Muscle layer of duodenum (tissue), 2 donors: ENCODE results near the gene RBL2.

Experiments
- H3K27ac ChIP-seq: one replicate; pipeline ENCODE4 v1.7.0; 2013; ENCODE audit warnings: mild to moderate bottlenecking, low read length
- H3K27me3 ChIP-seq: one replicate; pipeline ENCODE4 v1.7.0; 2013; ENCODE audit warnings: low read depth, mild to moderate bottlenecking, control low read depth, low read length
- H3K36me3 ChIP-seq, 2 donors: one replicate each; pipeline ENCODE4 v1.7.0; 2013; ENCODE audit warnings: low read length in 2 of 2, control low read depth in 1 of 2, mild to moderate bottlenecking in 1 of 2; ENCODE audit not compliant: insufficient read depth in 2 of 2, control insufficient read depth in 1 of 2
- H3K4me1 ChIP-seq, 2 donors: one replicate each; pipeline ENCODE4 v1.7.0; 2013; ENCODE audit warnings: low read length in 2 of 2, mild to moderate bottlenecking in 2 of 2, control low read depth in 1 of 2, moderate library complexity in 1 of 2; ENCODE audit not compliant: insufficient read depth in 2 of 2, control insufficient read depth in 1 of 2
- H3K4me3 ChIP-seq, 2 donors: one replicate each; pipeline ENCODE4 v1.7.0; 2013; ENCODE audit warnings: low read length in 2 of 2, low read depth in 1 of 2, mild to moderate bottlenecking in 1 of 2
- H3K9me3 ChIP-seq, 2 donors: one replicate each; pipeline ENCODE4 v1.7.0; 2013; ENCODE audit warnings: low read length in 2 of 2, control low read depth in 1 of 2, mild to moderate bottlenecking in 1 of 2; ENCODE audit not compliant: control insufficient read depth in 1 of 2
- donor health status: healthy.

RBL2 gene

GRCh38 chr16:53428681-53429080, 5.6 kb upstream of the RBL2 start:
- no peak overlapping the region for H3K27ac ChIP-seq
- H3K4me3 ChIP-seq = no peak overlapping the region
- no peaks in the 10 kb centered on the region for H3K4me1 ChIP-seq
- no peaks in the 10 kb centered on the region for H3K27me3 ChIP-seq
- H3K9me3 ChIP-seq = no peaks in the 10 kb centered on the region
- H3K36me3 ChIP-seq = no peaks in the 10 kb centered on the region

- no peak overlapping the region for H3K27ac ChIP-seq
- no peak overlapping the region for H3K4me3 ChIP-seq
- H3K36me3 ChIP-seq = no peaks in the 10 kb centered on the region
- no peaks in the 10 kb centered on the region for H3K4me1 ChIP-seq
- no peaks in the 10 kb centered on the region for H3K9me3 ChIP-seq
- no peaks in the 10 kb centered on the region for H3K27me3 ChIP-seq
These were observed 4.9 kb upstream of the RBL2 start for GRCh38 chr16:53429221-53429943.

GRCh38 chr16:53430363-53430762, 3.9 kb upstream of the RBL2 start:
- H3K36me3 ChIP-seq = peaks cover 0 to 5% of the 10 kb centered on the region in 2 donors
- H3K4me3 ChIP-seq = no peak overlapping the region
- no peak overlapping the region for H3K27ac ChIP-seq
- no peaks in the 10 kb centered on the region for H3K27me3 ChIP-seq
- no peaks in the 10 kb centered on the region for H3K4me1 ChIP-seq
- no peaks in the 10 kb centered on the region for H3K9me3 ChIP-seq

- no peaks in the 10 kb centered on the region for H3K27me3 ChIP-seq
- H3K36me3 ChIP-seq = peaks cover 0 to 5% of the 10 kb centered on the region in 2 donors
- H3K4me1 ChIP-seq = peaks cover 10 to 14% of the 10 kb centered on the region in 2 donors
These were observed 762 bp upstream of the RBL2 start for GRCh38 chr16:53433509-53433908.

GRCh38 chr16:53433930-53434376, 318 bp upstream of the RBL2 start:
- Histone ChIP-seq H3K4me1 (peaks cover 10 to 14% of the 10 kb centered on the region in 2 donors), H3K36me3 (peaks cover 0 to 5% of the 10 kb centered on the region in 2 donors), H3K9me3 (no peaks in the 10 kb centered on the region), H3K4me3 (peak overlapping the region; percentile 87 to 100), H3K27me3 (no peaks in the 10 kb centered on the region), H3K27ac (peak overlapping the region; percentile 80)

More at GRCh38 chr16:53433509-53433908, 762 bp upstream of the RBL2 start:
- Histone ChIP-seq H3K27ac (no peak overlapping the region), H3K9me3 (no peaks in the 10 kb centered on the region), H3K4me3 (peak overlapping the region; percentile 87 to 100)

- Histone ChIP-seq H3K4me1 (peaks cover 10 to 14% of the 10 kb centered on the region in 2 donors), H3K9me3 (no peaks in the 10 kb centered on the region), H3K36me3 (peaks cover 0 to 5% of the 10 kb centered on the region in 2 donors), H3K27me3 (no peaks in the 10 kb centered on the region), H3K27ac (peak overlapping the region; percentile 87), H3K4me3 (peak overlapping the region; percentile 87 to 100)
These were observed 906 bp downstream of the RBL2 start for GRCh38 chr16:53435066-53435688.

- no peak overlapping the region for H3K27ac ChIP-seq
- no peaks in the 10 kb centered on the region for H3K9me3 ChIP-seq
- peaks cover 10 to 14% of the 10 kb centered on the region in 2 donors for H3K4me1 ChIP-seq
- peaks cover 7 to 9% of the 10 kb centered on the region in 2 donors for H3K36me3 ChIP-seq
- H3K4me3 ChIP-seq = no peak overlapping the region
- H3K27me3 ChIP-seq = no peaks in the 10 kb centered on the region
These were observed 5.9 kb downstream of the RBL2 start for GRCh38 chr16:53440125-53440524.

- Histone ChIP-seq H3K4me3 (no peak overlapping the region), H3K9me3 (no peaks in the 10 kb centered on the region), H3K36me3 (peaks cover 12 to 29% of the 10 kb centered on the region in 2 donors), H3K27me3 (no peaks in the 10 kb centered on the region), H3K27ac (no peak overlapping the region), H3K4me1 (no peaks in the 10 kb centered on the region)
These were observed 11.3 kb downstream of the RBL2 start for GRCh38 chr16:53445534-53445933.

GRCh38 chr16:53446090-53446489, 11.8 kb downstream of the RBL2 start:
- Histone ChIP-seq H3K9me3 (no peaks in the 10 kb centered on the region), H3K4me3 (no peak overlapping the region), H3K27me3 (no peaks in the 10 kb centered on the region), H3K27ac (no peak overlapping the region), H3K36me3 (peaks cover 12 to 29% of the 10 kb centered on the region in 2 donors), H3K4me1 (no peaks in the 10 kb centered on the region)

- H3K36me3 ChIP-seq = peaks cover 26 to 46% of the 10 kb centered on the region in 2 donors
- H3K27me3 ChIP-seq = no peaks in the 10 kb centered on the region
- H3K27ac ChIP-seq = no peak overlapping the region
- no peak overlapping the region for H3K4me3 ChIP-seq
- H3K4me1 ChIP-seq = no peaks in the 10 kb centered on the region
- no peaks in the 10 kb centered on the region for H3K9me3 ChIP-seq
These were observed 15.7 kb downstream of the RBL2 start for GRCh38 chr16:53449816-53450517.

GRCh38 chr16:53453928-53454327, 19.7 kb downstream of the RBL2 start:
- no peak overlapping the region for H3K27ac ChIP-seq
- no peaks in the 10 kb centered on the region for H3K4me1 ChIP-seq
- no peak overlapping the region for H3K4me3 ChIP-seq
- H3K9me3 ChIP-seq = no peaks in the 10 kb centered on the region
- H3K36me3 ChIP-seq = peaks cover 48 to 57% of the 10 kb centered on the region in 2 donors
- H3K27me3 ChIP-seq = no peaks in the 10 kb centered on the region
